Gastrocnemius medialis (tissue), 4 donors: ENCODE measurements around the gene GUSB.

Source experiments
- POLR2A ChIP-seq, 2 donors: fragments of 450-650 bp; IDR thresholded peaks; one replicate each; pipeline ENCODE4 v1.6.1; 2017; ENCODE audit warnings: antibody characterized with exemption in 2 of 2, mild to moderate bottlenecking in 2 of 2, moderate library complexity in 2 of 2
- TF ChIP-seq, protein P1 (sequence below), 5 experiments: fragments of 450-650 bp in 3 of 5; fragments of 200-600 bp in 2 of 5; sonication (generic) in 2 of 5; IDR thresholded peaks in 4 of 5; conservative IDR thresholded peaks in 1 of 5; 1 replicate in 4 of 5; 2 replicates in 1 of 5; pipeline ENCODE4 v1.5.1; 2016 to 2019; ENCODE audit warnings: antibody characterized with exemption in 5 of 5, mild to moderate bottlenecking in 3 of 5, moderate library complexity in 3 of 5

DNA sequence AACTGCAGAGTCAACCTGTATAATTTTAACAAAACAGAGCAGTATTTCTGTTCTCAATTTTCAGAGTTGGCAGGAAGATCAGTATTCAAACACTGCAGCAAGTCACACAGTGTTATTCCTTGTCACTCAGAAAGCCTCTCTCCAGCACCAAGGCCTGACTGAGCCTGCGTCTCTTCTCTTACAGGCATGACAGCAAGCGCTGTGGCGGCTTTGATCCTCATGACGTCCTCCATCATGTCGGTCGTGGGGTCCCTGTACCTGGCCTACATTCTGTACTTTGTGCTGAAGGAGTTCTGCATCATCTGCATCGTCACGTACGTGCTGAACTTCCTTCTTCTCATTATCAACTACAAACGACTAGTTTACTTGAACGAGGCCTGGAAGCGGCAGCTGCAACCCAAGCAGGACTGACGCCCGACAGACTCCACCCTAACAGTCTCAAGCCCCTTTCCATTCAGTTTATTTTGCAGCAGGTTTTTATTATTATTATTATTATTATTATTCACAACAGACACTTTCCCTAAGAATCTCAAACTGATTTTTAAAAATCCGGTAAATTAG is 28.0 kb downstream of the GUSB start:
- TF ChIP-seq, protein P1, sequence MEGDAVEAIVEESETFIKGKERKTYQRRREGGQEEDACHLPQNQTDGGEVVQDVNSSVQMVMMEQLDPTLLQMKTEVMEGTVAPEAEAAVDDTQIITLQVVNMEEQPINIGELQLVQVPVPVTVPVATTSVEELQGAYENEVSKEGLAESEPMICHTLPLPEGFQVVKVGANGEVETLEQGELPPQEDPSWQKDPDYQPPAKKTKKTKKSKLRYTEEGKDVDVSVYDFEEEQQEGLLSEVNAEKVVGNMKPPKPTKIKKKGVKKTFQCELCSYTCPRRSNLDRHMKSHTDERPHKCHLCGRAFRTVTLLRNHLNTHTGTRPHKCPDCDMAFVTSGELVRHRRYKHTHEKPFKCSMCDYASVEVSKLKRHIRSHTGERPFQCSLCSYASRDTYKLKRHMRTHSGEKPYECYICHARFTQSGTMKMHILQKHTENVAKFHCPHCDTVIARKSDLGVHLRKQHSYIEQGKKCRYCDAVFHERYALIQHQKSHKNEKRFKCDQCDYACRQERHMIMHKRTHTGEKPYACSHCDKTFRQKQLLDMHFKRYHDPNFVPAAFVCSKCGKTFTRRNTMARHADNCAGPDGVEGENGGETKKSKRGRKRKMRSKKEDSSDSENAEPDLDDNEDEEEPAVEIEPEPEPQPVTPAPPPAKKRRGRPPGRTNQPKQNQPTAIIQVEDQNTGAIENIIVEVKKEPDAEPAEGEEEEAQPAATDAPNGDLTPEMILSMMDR (IDR thresholded peaks at IDR 0.05 in 4 of 5, conservative IDR thresholded peaks at IDR 0.05 in 1 of 5), result no peak
- TF ChIP-seq POLR2A (IDR thresholded peaks at IDR 0.05), result no peak
